ENCODE measurements around the gene CADM4. TPM values are rescaled to one million over a fixed set of nuclear protein-coding genes. Genes with fewer than 3 reads are reported as not detected.

The CADM4 gene
- total RNA-seq, 4 donors from 2014 or later, result 2.6 to 4.5 (median 4.2) TPM

GRCh38 chr19:43618921-43619261 lies 20.8 kb downstream of the CADM4 start:
- H3K4me3 ChIP-seq, result peak overlapping the region; percentile 82 to 99 (median 90)
- no peaks in the 10 kb centered on the region for H3K9me3 ChIP-seq
- H3K27ac ChIP-seq, result peak overlapping the region; percentile 90 to 96 (median 94)
- in situ Hi-C loops (cut with MboI; ENCODE audit: low sequenced_read_pairs in 4 of 4), result no loop called here
- DNase-seq, result no peak
- ATAC-seq, result peak; percentile 36 to 40
- peaks cover 8 to 19% of the 10 kb centered on the region in 2 donors for H3K4me1 ChIP-seq
- no peaks in the 10 kb centered on the region for H3K27me3 ChIP-seq
- intact Hi-C loops (cut with DNase I; ENCODE audit: low total_unique reads), result loop anchor here (1.0 to 5.0 kb wide), 2 partner anchors 23 to 47 kb away; partner anchors contain the start of genes IRGQ and ZNF576
- TF ChIP-seq POLR2A (IDR thresholded peaks at IDR 0.05) (no peak), CTCF (IDR thresholded peaks at IDR 0.05 in 4 of 5, conservative IDR thresholded peaks at IDR 0.05 in 1 of 5) (no peak)
- H3K36me3 ChIP-seq, result peaks cover 0 to 1% of the 10 kb centered on the region in 2 donors

- no peak overlapping the region for H3K4me3 ChIP-seq
- ATAC-seq, result no peak
- no peaks in the 10 kb centered on the region for H3K9me3 ChIP-seq
- no peak for TF ChIP-seq CTCF (IDR thresholded peaks at IDR 0.05 in 4 of 5, conservative IDR thresholded peaks at IDR 0.05 in 1 of 5)
- in situ Hi-C loops (cut with MboI; ENCODE audit: low sequenced_read_pairs in 4 of 4), result no loop called here
- H3K4me1 ChIP-seq, result peaks cover 8 to 19% of the 10 kb centered on the region in 2 donors
- intact Hi-C loops (cut with DNase I; ENCODE audit: low total_unique reads), result loop anchor here (5.0 kb wide), 1 partner anchor 45 kb away; no protein-coding TSS in a partner anchor
- peaks cover 0 to 16% of the 10 kb centered on the region in 2 donors for H3K36me3 ChIP-seq
- no peaks in the 10 kb centered on the region for H3K27me3 ChIP-seq
- no peak for DNase-seq
- no peak overlapping the region for H3K27ac ChIP-seq
These were observed 22.7 kb downstream of the CADM4 start for GRCh38 chr19:43616954-43617353.

GRCh38 chr19:43616306-43616705 lies 23.3 kb downstream of the CADM4 start:
- TF ChIP-seq POLR2A (IDR thresholded peaks at IDR 0.05) (no peak), CTCF (IDR thresholded peaks at IDR 0.05 in 4 of 5, conservative IDR thresholded peaks at IDR 0.05 in 1 of 5) (no peak)
- H3K27ac ChIP-seq, result no peak overlapping the region
- no peak for ATAC-seq
- no peaks in the 10 kb centered on the region for H3K27me3 ChIP-seq
- intact Hi-C loops (cut with DNase I; ENCODE audit: low total_unique reads), result loop anchor here (5.0 kb wide), 1 partner anchor 44 kb away; no protein-coding TSS in a partner anchor
- no peak overlapping the region for H3K4me3 ChIP-seq
- peaks cover 8 to 19% of the 10 kb centered on the region in 2 donors for H3K4me1 ChIP-seq
- no peak for DNase-seq
- H3K36me3 ChIP-seq, result peaks cover 0 to 16% of the 10 kb centered on the region in 2 donors
- H3K9me3 ChIP-seq, result no peaks in the 10 kb centered on the region
- in situ Hi-C loops (cut with MboI; ENCODE audit: low sequenced_read_pairs in 4 of 4), result no loop called here

DNA sequence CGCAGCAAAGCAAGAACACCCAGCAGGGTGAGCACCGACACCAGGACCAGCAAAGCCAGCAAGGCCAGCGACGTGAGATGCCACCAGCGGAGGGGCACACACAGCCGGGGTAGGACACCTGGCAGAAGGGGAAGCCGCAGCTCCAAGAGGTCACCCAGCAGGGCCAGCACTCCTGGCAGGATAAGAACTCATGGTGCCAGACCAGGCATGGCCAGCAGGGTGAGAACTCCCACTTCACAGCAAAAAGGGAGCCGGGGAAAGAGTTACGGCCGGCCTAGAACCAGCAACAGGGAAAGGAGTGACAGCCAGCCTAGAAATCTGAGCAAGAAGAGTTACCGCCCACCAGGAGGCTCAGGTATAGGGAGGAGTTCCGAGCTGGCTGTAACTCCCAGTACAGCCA lies 27.3 kb downstream of the CADM4 start:
- Histone ChIP-seq H3K9me3 (no peaks in the 10 kb centered on the region), H3K36me3 (peaks cover 0 to 16% of the 10 kb centered on the region in 2 donors), H3K4me1 (no peaks in the 10 kb centered on the region), H3K27me3 (no peaks in the 10 kb centered on the region), H3K27ac (no peak overlapping the region), H3K4me3 (no peak overlapping the region)
- in situ Hi-C loops (cut with MboI; ENCODE audit: low sequenced_read_pairs in 4 of 4) (no loop called here), intact Hi-C loops (cut with DNase I; ENCODE audit: low total_unique reads) (no loop called here)
- no peak for DNase-seq
- no peak for ATAC-seq
- no peak for TF ChIP-seq POLR2A (IDR thresholded peaks at IDR 0.05)
- TF ChIP-seq CTCF (IDR thresholded peaks at IDR 0.05 in 4 of 5, conservative IDR thresholded peaks at IDR 0.05 in 1 of 5), result no peak

- ATAC-seq (no peak), DNase-seq (no peak)
- in situ Hi-C loops (cut with MboI; ENCODE audit: low sequenced_read_pairs in 4 of 4), result no loop called here
- H3K36me3 ChIP-seq, result peaks cover 0 to 16% of the 10 kb centered on the region in 2 donors
- no peaks in the 10 kb centered on the region for H3K9me3 ChIP-seq
- no peak within 1 kb of the TSS for H3K4me3 ChIP-seq
- no peaks in the 10 kb centered on the region for H3K27me3 ChIP-seq
- no peak within 1 kb of the TSS for H3K27ac ChIP-seq
- no peaks in the 10 kb centered on the region for H3K4me1 ChIP-seq
- no peak for TF ChIP-seq POLR2A (IDR thresholded peaks at IDR 0.05)
- no peak for TF ChIP-seq CTCF (IDR thresholded peaks at IDR 0.05 in 4 of 5, conservative IDR thresholded peaks at IDR 0.05 in 1 of 5)
- intact Hi-C loops (cut with DNase I; ENCODE audit: low total_unique reads), result no loop called here
These were observed 27.9 kb downstream of the CADM4 start, which contains the start of gene SRRM5 for GRCh38 chr19:43611788-43612187. TSS of gene SRRM5 (plus strand) at chr19:43612088. CDS start at chr19:43612122, 34 bp downstream.

Data from gastrocnemius medialis (tissue), 4 donors.